ENCODE measurements around the gene WFIKKN2.

Gene WFIKKN2

GRCh38 chr17:50820651-50821050 lies 14.7 kb upstream of the WFIKKN2 start:
- no peak for TF ChIP-seq CTCF (IDR thresholded peaks at IDR 0.05; ENCODE audit: extremely low read depth, missing control alignments)
- no peak for DNase-seq (ENCODE audit: low spot score)

GRCh38 chr17:50822550-50822949 lies 12.8 kb upstream of the WFIKKN2 start:
- no peak for DNase-seq (ENCODE audit: low spot score)

DNA sequence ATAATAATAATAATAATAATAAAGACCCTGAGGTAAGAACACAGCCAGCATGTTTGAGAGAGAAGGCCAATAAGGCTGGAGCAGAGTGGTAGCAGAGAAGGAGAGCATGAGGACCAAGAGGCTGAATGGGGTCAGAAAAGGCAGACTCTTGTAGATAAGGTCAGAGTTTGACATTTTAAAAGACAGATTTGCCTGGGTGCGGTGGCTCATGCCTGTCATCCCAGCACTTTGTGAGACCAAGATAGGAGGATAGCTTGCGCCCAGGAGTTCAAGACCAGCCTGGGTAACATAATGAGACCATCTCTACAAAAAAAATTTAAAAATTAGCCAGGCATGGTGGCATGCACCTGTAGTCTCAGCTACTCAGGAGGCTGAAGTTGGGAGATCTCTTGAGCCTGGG lies 11.0 kb upstream of the WFIKKN2 start:
- no peak for TF ChIP-seq CTCF (IDR thresholded peaks at IDR 0.05; ENCODE audit: extremely low read depth, missing control alignments)
- DNase-seq (ENCODE audit: low spot score), result no peak

More at GRCh38 chr17:50822550-50822949, 12.8 kb upstream of the WFIKKN2 start:
- TF ChIP-seq CTCF (IDR thresholded peaks at IDR 0.05; ENCODE audit: extremely low read depth, missing control alignments), result no peak

GRCh38 chr17:50825188-50825587 lies 10.2 kb upstream of the WFIKKN2 start:
- no peak for DNase-seq (ENCODE audit: low spot score)
- no peak for TF ChIP-seq CTCF (IDR thresholded peaks at IDR 0.05; ENCODE audit: extremely low read depth, missing control alignments)

DNA sequence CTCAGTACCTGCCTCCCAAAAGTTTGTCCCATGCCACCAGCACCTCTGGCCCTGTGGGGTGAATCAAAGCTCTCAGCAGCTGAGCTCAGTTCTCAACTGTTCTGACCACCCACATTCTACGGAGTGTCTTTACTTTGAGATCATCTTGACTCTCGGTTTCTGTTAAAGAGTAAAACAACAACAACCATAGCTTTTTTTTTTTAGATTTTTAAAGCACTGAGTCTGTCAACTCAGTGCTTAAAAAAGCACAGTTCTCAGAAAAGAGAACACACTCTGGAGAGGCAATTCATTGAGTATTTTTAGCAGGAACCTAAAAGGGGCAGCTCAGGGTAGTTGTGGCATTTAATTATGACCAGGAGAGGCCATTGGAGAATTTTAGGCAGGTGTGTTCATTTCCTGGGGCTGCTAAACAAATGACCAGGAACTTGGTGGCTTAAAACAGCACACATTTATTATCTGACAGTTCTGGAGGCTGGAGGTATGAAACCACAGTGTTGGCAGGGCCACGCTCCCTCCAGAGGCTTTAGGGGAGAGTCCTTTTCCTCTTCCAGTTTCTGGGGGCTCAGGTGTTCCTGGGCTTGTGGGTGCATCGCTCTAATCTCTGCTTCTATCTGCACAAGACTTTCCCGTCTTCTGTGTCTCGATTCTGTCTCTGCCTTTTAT lies 6.7 kb upstream of the WFIKKN2 start:
- peak; percentile 79 for DNase-seq (ENCODE audit: low spot score)
- no peak for TF ChIP-seq CTCF (IDR thresholded peaks at IDR 0.05; ENCODE audit: extremely low read depth, missing control alignments)

DNA sequence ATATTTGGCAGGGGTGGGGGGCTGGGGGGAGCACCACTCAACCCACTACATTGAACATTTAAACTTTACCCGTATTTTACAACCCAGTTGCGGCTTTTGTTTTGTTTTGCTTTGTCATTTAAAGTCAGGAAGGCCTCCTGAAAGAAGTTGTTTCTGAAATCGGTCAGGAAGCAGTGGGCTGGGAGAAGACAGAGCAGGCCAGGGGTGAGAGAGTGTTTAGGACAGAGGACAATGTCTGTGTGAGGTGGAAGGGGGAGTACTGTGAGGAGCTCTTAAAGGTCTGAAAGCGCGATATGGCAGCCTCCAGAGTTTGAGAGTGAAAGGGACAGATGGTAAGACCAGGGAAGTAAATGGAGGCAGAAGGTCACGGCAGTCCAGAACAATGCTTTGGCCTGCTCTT lies 6.1 kb upstream of the WFIKKN2 start:
- TF ChIP-seq CTCF (IDR thresholded peaks at IDR 0.05; ENCODE audit: extremely low read depth, missing control alignments), result no peak
- no peak for DNase-seq (ENCODE audit: low spot score)

- TF ChIP-seq CTCF (IDR thresholded peaks at IDR 0.05; ENCODE audit: extremely low read depth, missing control alignments), result no peak
- DNase-seq (ENCODE audit: low spot score), result no peak
These were observed 5.0 kb upstream of the WFIKKN2 start for GRCh38 chr17:50830352-50830751.

Measured in GM20000 (cell line).